Smooth muscle cell of bladder (primary cell): ENCODE measurements around the gene GSTT4. TPM values are rescaled to one million over a fixed set of nuclear protein-coding genes. Genes with fewer than 3 reads are reported as not detected.

Experiments
- total RNA-seq: library from RNA; depleted of rRNA; stranded (reverse); fragments of >200 nt; gene quantifications from 2 replicates; pipeline ENCODE4 v1.2.3, GENCODE V29; 2014

The GSTT4 gene
- total RNA-seq = not detected in 2 replicates

DNA sequence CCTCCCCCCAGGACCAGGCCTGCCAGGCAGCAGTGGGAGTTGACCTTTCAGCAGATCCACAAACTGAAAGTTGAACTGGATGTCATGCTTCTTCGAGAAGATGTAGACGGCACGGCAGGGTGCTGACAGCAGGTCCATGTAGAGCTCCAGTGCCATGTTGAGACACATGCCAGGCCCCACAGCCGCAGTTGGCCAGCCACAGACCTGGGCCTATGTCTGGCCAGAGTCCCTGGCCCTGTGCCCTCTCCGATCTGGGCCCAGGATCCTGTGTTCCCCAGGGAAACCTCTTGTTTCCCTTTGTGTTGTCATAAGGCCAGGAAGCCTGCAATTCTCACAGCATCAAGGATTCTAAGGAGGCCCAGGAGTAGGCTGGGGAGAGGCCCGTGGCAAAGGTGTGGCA, at the start of gene GSTT4:
TSS of gene GSTT4 (minus strand) at position 253 of the 400 bp plus-strand sequence. CDS start at position 156, 97 bp downstream.

DNA sequence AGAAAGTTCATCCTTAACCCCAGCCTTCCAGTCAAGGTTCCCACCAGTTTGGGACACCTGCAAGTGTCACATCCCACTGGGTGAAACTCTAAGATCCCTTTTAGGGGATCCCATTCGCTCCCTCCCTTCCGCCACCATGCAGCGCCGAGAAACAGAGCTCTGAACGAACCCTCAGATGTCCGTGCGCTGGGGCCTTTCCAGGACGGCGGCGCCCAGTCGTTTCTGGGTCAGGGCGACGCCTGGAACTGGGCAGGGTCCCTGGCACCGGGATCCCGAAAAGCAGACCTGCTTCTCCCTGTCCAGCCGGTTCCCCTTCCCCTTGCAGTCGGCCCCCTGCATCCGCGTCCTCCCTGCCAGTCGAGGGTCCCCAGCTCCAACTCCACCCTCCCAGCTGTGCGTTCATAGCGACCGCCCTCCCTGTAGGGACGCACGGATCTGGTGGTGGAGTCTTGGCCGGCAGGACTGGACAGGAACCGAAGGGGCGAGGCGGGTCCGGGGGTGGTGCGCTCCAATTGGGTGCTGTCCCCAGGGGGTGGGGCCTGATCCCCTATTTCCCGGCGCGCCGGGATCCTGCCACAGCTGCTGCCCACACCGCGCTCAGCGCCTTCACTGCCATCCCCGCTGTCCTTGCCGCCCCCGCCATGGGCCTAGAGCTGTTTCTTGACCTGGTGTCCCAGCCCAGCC, 25.6 kb downstream of the GSTT4 start, which contains the start of gene GSTT2:
TSS of gene GSTT2 (plus strand) at position 578 of the 684 bp plus-strand sequence.

DNA sequence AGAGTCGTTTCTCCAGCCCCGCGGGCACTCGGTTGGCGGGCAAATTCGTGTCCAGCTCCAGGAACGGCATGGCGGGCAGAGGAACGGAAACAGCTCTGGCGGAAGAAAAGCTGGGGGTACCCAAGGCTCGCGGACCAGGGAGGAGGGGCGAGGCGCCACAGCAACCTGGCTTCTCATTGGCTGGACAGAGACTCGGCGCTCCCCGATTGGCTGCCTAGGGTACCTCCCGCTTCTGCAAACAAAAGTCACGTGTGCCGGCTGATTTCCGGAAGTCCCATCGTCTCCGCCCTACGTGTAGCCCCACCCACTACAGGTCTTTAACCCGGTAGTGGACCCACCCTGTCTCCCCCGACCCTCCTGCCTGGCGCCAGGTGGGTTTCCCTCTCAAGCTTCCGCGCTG, 30.9 kb downstream of the GSTT4 start, which contains the start of gene DDT:
TSS of gene DDT (minus strand) at position 97 of the 400 bp plus-strand sequence. CDS start at position 70, 27 bp downstream.

DNA sequence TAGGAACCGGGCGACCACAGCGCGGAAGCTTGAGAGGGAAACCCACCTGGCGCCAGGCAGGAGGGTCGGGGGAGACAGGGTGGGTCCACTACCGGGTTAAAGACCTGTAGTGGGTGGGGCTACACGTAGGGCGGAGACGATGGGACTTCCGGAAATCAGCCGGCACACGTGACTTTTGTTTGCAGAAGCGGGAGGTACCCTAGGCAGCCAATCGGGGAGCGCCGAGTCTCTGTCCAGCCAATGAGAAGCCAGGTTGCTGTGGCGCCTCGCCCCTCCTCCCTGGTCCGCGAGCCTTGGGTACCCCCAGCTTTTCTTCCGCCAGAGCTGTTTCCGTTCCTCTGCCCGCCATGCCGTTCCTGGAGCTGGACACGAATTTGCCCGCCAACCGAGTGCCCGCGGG, 38.7 kb downstream of the GSTT4 start, which contains the start of gene DDTL:
TSS of gene DDTL (plus strand) at position 321 of the 400 bp plus-strand sequence. CDS start at position 348, 27 bp downstream.

DNA sequence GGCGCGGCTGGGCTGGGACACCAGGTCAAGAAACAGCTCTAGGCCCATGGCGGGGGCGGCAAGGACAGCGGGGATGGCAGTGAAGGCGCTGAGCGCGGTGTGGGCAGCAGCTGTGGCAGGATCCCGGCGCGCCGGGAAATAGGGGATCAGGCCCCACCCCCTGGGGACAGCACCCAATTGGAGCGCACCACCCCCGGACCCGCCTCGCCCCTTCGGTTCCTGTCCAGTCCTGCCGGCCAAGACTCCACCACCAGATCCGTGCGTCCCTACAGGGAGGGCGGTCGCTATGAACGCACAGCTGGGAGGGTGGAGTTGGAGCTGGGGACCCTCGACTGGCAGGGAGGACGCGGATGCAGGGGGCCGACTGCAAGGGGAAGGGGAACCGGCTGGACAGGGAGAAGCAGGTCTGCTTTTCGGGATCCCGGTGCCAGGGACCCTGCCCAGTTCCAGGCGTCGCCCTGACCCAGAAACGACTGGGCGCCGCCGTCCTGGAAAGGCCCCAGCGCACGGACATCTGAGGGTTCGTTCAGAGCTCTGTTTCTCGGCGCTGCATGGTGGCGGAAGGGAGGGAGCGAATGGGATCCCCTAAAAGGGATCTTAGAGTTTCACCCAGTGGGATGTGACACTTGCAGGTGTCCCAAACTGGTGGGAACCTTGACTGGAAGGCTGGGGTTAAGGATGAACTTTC, 44.0 kb downstream of the GSTT4 start, which contains the start of gene GSTT2B:
TSS of gene GSTT2B (minus strand) at position 112 of the 688 bp plus-strand sequence. CDS start at position 48, 64 bp downstream.

Other genes with a start within 250 kb of the GSTT4 start
- 3.0 and 4.3 TPM in 2 replicates for gene C22orf15, start 242.5 kb downstream of the GSTT4 start, total RNA-seq
- 2.8 and 6.0 TPM in 2 replicates for gene CHCHD10, start 237.5 kb downstream of the GSTT4 start, total RNA-seq
- 9.2 and 19.8 TPM in 2 replicates for gene MMP11, start 232.6 kb downstream of the GSTT4 start, total RNA-seq
- gene SMARCB1, start 218.5 kb downstream of the GSTT4 start, total RNA-seq = 17.4 and 23.4 TPM in 2 replicates
- 0.14 and 0.37 TPM in 2 replicates for gene DERL3, start 166.4 kb downstream of the GSTT4 start, total RNA-seq
- 11.9 and 13.1 TPM in 2 replicates for gene SLC2A11, start 147.6 kb downstream of the GSTT4 start, total RNA-seq
- gene MIF, start 111.1 kb downstream of the GSTT4 start, total RNA-seq = 460 and 480 TPM in 2 replicates
- gene GSTT2B, start 44.3 kb downstream of the GSTT4 start, total RNA-seq = 7.0 and 7.2 TPM in 2 replicates
- gene DDTL, start 38.6 kb downstream of the GSTT4 start, total RNA-seq = 0.85 and 0.92 TPM in 2 replicates
- gene DDT, start 31.0 kb downstream of the GSTT4 start, total RNA-seq = 88.7 and 111 TPM in 2 replicates
- 0.09 and 0.14 TPM in 2 replicates for gene GSTT2, start 25.3 kb downstream of the GSTT4 start, total RNA-seq
- 25.6 and 38.6 TPM in 2 replicates for gene CABIN1, start 5.9 kb upstream of the GSTT4 start, total RNA-seq
- gene SUSD2, start 176.0 kb upstream of the GSTT4 start, total RNA-seq = 2.8 and 3.7 TPM in 2 replicates
- gene GGT5, start 239.6 kb upstream of the GSTT4 start, total RNA-seq = 5.8 and 6.7 TPM in 2 replicates